Jurkat, Clone E6-1 (cell line): Measurements from ENCODE around the gene FGFR3.
"Not testable (repeated sequence)": the region's sequence is repeated elsewhere in the genome, so short reads cannot be mapped to it uniquely, and the experiment has no call there.

Experiments
- DNase-seq: peaks from one replicate; pipeline ENCODE4 v3.0.0-alpha.2; 2011; ENCODE audit warnings: low read depth, low spot score
- H3K4me3 ChIP-seq: 2 replicates; pipeline ENCODE4 v1.5.1; 2011; ENCODE audit warnings: mild to moderate bottlenecking, low read length, control low read depth, moderate library complexity

FGFR3 gene

GRCh38 chr4:1826531-1827350, 33.6 kb downstream of the FGFR3 start:
- no peak for DNase-seq

GRCh38 chr4:1830234-1830633, 37.1 kb downstream of the FGFR3 start:
- DNase-seq: no peak
- H3K4me3 ChIP-seq: peak overlapping the region; percentile 40

More at GRCh38 chr4:1826531-1827350, 33.6 kb downstream of the FGFR3 start:
- no peak overlapping the region for H3K4me3 ChIP-seq

DNA sequence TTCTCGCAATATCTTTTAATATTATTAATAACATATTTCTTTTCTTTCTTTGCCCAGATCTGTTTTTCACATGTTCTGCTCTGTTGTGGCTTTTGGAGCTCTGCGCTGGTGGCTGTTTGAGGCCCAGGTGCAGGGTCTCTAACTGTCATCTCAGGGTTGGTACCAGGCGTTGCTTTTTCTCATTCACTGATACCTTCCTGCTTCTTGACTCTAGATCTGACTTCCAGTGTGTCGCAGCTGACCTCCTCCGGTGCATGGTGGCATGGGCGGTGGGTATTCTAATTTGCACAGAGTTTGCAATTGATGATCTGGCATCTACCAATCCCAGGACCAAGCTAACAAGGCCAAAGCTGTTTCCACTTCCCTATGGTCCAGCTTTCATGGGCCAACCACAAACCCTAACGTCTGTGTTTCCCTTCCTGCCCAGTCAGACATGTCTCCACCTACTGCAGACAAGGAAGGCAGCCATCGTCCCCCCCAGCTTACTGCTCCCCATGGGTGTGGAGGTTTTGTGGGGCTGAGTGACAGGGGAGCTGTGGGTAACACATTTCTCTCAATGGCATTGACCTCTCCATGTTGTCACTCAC, 37.6 kb downstream of the FGFR3 start:
- peak; percentile 82 for DNase-seq
- H3K4me3 ChIP-seq: peak overlapping the region; percentile 40

DNA sequence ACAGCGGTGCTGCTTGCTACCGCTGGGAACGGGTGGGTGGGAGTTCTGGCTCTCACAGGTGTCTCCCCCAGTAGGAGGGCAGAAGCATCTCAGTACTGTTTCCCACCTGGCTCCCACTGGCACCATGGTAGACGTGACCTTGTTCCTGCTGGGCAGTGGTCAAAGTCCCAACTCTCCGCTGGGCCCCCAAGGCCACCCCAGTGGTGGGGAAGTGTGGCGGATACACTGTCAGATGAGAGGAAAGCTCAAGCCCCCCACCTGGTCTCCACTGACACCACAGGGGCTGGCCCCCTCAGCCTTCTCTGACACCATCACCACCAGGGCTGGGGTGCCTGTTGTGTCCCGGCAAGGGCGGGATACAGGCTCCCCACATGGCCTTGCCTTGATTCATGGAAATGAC, 38.2 kb downstream of the FGFR3 start:
- H3K4me3 ChIP-seq: peak overlapping the region; percentile 40
- no peak for DNase-seq

- DNase-seq: no peak
- no peak overlapping the region for H3K4me3 ChIP-seq
Observed at GRCh38 chr4:1832690-1833089, 39.6 kb downstream of the FGFR3 start.

- DNase-seq: no peak
- H3K4me3 ChIP-seq: no peak overlapping the region
Observed at GRCh38 chr4:1833307-1834046, 40.4 kb downstream of the FGFR3 start.

DNA sequence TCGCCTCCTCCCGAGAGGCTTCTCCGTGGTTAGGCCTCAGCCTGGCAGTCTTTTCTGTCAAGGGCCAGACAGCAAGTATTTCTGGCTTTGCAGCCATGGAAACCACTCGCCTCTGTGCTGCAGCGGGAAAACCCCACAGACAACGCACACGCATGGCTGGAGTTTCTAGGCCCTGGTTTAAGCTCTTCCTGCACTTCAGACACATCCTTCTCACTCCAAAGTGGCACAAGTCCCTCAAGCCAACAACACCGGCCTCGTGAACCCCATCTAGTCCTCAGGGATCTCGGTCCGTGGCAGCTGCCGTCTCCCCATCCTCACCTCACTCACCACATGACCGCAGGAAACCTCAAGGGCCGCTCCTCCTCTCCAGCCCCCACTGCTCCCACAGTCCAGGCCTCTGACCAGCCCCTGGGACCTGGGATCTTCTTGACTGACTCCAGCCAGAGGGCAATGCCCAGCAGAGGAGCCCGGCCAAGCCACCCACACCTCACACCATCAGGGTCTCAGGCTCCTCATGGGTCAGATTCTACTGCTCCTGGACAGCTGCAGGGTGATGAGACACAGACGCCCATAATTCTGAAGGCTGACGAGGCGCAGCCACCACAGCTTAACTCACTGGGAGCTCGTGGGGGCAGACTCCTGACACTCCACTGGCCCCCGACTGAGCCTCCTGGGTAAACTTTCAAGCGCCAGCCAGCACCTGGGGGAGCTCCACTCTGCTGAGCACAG, 41.1 kb downstream of the FGFR3 start:
- no peak overlapping the region for H3K4me3 ChIP-seq
- DNase-seq: no peak

- not testable (repeated sequence) for DNase-seq, H3K4me3 ChIP-seq
Observed at GRCh38 chr4:1835836-1836235, 42.7 kb downstream of the FGFR3 start.

DNA sequence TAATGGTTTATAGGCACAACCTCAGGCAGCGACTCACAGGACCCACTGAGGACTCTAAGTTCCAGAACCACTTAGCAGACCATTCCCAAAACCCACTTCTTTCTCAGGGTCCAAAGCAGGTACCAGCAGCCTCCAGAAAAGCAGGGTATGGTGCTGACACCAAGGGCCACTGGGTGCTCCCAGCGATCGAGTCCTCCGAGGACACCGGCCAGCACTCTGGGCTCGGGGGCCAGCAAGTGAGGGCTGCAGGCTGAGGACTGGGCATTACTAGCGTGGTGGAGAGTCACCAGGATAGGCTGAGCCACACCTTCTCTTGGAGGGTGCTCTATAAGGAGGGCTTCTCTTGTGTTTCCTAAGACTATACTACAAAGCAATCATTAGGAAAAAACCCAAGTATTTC, 43.6 kb downstream of the FGFR3 start:
- DNase-seq: no peak
- H3K4me3 ChIP-seq: no peak overlapping the region

DNA sequence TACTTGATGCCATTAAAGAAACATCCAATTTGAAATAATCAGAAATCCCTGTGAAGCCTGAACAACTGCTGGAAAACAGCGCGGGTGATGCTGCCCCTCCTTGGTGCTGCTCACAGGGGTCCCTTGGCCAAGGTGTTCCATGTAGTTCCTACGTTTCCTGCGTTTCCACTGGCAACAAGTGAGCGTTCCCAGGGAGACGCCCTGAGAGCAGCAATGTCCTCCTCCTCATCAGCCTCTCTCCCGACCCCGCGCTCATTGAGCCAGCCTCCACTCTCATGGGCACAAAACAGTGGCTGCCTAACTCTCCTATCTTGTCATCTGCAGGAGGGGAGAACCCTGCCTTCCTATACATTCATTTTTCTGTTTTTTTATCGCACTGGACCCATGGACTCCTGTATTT, 44.0 kb downstream of the FGFR3 start:
- H3K4me3 ChIP-seq: no peak overlapping the region
- DNase-seq: no peak

GRCh38 chr4:1839282-1839681, 46.2 kb downstream of the FGFR3 start:
- H3K4me3 ChIP-seq: no peak overlapping the region
- DNase-seq: peak; percentile 41

DNA sequence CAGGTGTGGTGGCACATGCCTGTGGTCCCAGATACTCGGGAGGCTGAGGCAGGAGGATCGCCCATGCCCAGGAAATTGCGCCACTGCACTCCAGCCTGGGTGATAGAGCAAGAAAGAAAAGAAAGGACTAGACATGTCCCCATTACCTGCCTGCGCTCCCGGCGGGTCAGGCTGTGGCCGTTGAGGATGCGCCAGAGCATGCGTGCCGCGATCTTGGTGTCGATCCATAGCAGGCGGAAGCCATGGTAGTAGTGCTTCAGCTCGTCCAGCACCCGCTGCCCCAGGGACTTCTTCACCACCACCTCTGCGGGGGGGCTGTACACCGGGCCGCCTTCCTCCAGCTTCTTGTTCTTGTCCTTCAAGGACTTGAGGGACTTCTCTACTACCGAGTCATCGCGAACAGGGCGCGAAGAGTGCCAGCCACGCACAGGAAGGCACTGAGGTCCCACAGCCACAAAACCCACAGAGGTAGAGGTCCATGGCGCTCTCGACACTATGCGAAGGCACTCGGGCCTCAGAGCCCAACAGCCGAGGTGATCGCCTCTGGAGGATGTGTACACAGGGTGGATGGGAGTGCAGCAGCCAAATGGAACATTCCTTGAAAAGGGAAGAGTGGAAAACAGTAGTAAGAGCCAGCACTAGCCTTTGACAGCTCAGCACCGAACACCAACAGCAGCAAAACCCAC, 48.3 kb downstream of the FGFR3 start:
- no peak overlapping the region for H3K4me3 ChIP-seq
- DNase-seq: peak; percentile 34

GRCh38 chr4:1841887-1842210, 48.8 kb downstream of the FGFR3 start:
- DNase-seq: no peak
- no peak overlapping the region for H3K4me3 ChIP-seq

- DNase-seq: no peak
- no peak overlapping the region for H3K4me3 ChIP-seq
Observed at GRCh38 chr4:1842339-1842895, 49.3 kb downstream of the FGFR3 start.

- DNase-seq: no peak
- no peak overlapping the region for H3K4me3 ChIP-seq
Observed at GRCh38 chr4:1842993-1843448, 49.9 kb downstream of the FGFR3 start.

GRCh38 chr4:1843852-1844251, 50.8 kb downstream of the FGFR3 start:
- DNase-seq: no peak
- H3K4me3 ChIP-seq: no peak overlapping the region

- not testable (repeated sequence) for DNase-seq, H3K4me3 ChIP-seq
Observed at GRCh38 chr4:1844618-1845017, 51.5 kb downstream of the FGFR3 start.

DNA sequence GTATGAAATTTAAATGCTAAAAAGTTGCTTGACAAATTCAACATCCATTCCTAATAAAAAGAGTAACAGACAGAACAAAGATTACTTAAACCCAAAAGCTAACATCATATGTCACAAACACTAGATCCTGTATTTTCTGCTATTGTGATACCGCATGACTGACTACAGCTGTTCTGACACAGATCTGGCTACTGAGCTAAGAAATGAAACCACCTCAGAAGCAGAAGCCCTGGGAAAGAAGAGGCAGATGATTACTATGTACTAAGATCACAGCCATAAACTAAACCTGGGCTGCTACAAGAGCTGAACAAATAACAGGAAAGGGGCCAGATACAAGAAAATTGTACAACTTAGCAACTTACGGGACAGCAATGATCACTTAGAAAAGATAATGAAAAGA, 53.5 kb downstream of the FGFR3 start:
- DNase-seq: no peak
- no peak overlapping the region for H3K4me3 ChIP-seq

- H3K4me3 ChIP-seq: no peak overlapping the region
- no peak for DNase-seq
Observed at GRCh38 chr4:1850276-1850675, 57.2 kb downstream of the FGFR3 start.
